K562 (cell line): ENCODE data around the gene ACRBP. TPM values are rescaled to one million over a fixed set of nuclear protein-coding genes. Genes with fewer than 3 reads are reported as not detected.

Source experiments
- ATAC-seq: fragments of 200-7000 bp; cut with Tn5 transposase; 3 replicates; pipeline ENCODE4 v1.9.1; 2020; ENCODE audit warnings: moderate library complexity
- BruUV-seq: library from RNA; stranded (reverse); fragments of 400-500 nt; replicated peaks from 2 replicates; lab custom pipeline; 2021; lab: Mats Ljungman, UMichigan
- CTCF ChIA-PET: fragments of 300-600 bp; formaldehyde crosslinking; extraction: SDS; loops from one replicate; lab custom pipeline; 2021; ENCODE audit warnings: low intra/inter-chr PET ratio; lab: Yijun Ruan, JAX
- POLR2A ChIA-PET: fragments of 300-600, 350-650 bp; sonication (Branson Sonifier 250); formaldehyde crosslinking; extraction: SDS; loops from one replicate; lab custom pipeline; 2021; ENCODE audit warnings: antibody characterized with exemption, inconsistent platforms; lab: Yijun Ruan, JAX
- DNase-seq, 4 experiments: peaks; one replicate each; pipeline versions ENCODE4 v3.0.0 to v3.0.0-alpha.2; 2011 to 2018; ENCODE audit warnings: low spot score in 3 of 4, mixed read lengths in 3 of 4; ENCODE audit errors: extremely low read depth in 1 of 4
- FAIRE-seq: peaks from 2 replicates; lab custom pipeline; 2011; peaks lifted over from hg19 to GRCh38; lab: Jason Lieb, UNC
- H2AFZ ChIP-seq: 2 replicates; pipeline ENCODE4 v1.6.0; 2011; ENCODE audit warnings: low read depth, low read length, control low read depth, inconsistent platforms
- H3K27ac ChIP-seq: fragments of 200-600 bp; 3 replicates; pipeline ENCODE4 v1.8.0; 2011; ENCODE audit warnings: low read depth, mild to moderate bottlenecking, control low read depth, inconsistent platforms, low read length, moderate library complexity, mixed read lengths; ENCODE audit errors: extremely low read depth
- H3K27me3 ChIP-seq, 2 experiments: fragments of 300-600 bp in 1 of 2; 2 replicates in 1 of 2; 3 replicates in 1 of 2; pipeline versions ENCODE4 v1.6.0 to v1.8.0; 2011; ENCODE audit warnings: inconsistent platforms in 2 of 2, low read length in 2 of 2, mild to moderate bottlenecking in 1 of 2, mixed read lengths in 1 of 2, moderate library complexity in 1 of 2; ENCODE audit not compliant: control insufficient read depth in 2 of 2, insufficient read depth in 2 of 2
- H3K36me3 ChIP-seq: fragments of 300-600 bp; 3 replicates; pipeline ENCODE4 v1.8.0; 2011; ENCODE audit warnings: mild to moderate bottlenecking, low read length, inconsistent platforms; ENCODE audit not compliant: control insufficient read depth, insufficient read depth
- H3K4me1 ChIP-seq, 2 experiments: fragments of 200-600 bp in 1 of 2; replicated peaks in 1 of 2; 2 replicates in 1 of 2; 3 replicates in 1 of 2; pipeline versions ENCODE4 v1.5.1 to v1.8.0; 2011; ENCODE audit warnings: inconsistent platforms in 2 of 2, low read length in 2 of 2, mild to moderate bottlenecking in 1 of 2, mixed read lengths in 1 of 2, moderate library complexity in 1 of 2; ENCODE audit not compliant: control insufficient read depth in 2 of 2, insufficient read depth in 2 of 2
- H3K4me2 ChIP-seq: 2 replicates; pipeline ENCODE4 v1.6.1; 2011; ENCODE audit warnings: low read length, control low read depth, inconsistent platforms, mixed read lengths; ENCODE audit not compliant: insufficient read depth
- H3K4me3 ChIP-seq: fragments of 200-600 bp; sonication (generic), shearing (Covaris generic); 2 replicates; pipeline ENCODE4 v1.5.1; 2016; ENCODE audit warnings: control low read depth, inconsistent platforms
- H3K79me2 ChIP-seq: fragments of 200-600 bp; 3 replicates; pipeline ENCODE4 v1.8.0; 2011; ENCODE audit warnings: low read length, inconsistent platforms; ENCODE audit not compliant: control insufficient read depth, insufficient read depth
- H3K9ac ChIP-seq, 2 experiments: 2 replicates each; pipeline versions ENCODE4 v1.6.0 to v1.6.1; 2011; ENCODE audit warnings: low read depth in 2 of 2, low read length in 2 of 2, control low read depth in 1 of 2, inconsistent platforms in 1 of 2, mild to moderate bottlenecking in 1 of 2, mixed read lengths in 1 of 2; ENCODE audit not compliant: insufficient read depth in 1 of 2
- H3K9me1 ChIP-seq: one replicate; pipeline ENCODE4 v1.6.0; 2011; ENCODE audit warnings: inconsistent platforms, mild to moderate bottlenecking, low read length, moderate library complexity; ENCODE audit not compliant: control insufficient read depth, insufficient read depth
- H3K9me3 ChIP-seq: replicated peaks from 2 replicates; pipeline ENCODE4 v1.5.1; 2011; ENCODE audit warnings: low read depth, low read length, inconsistent platforms; ENCODE audit not compliant: control insufficient read depth, insufficient read depth
- H4K20me1 ChIP-seq: replicated peaks from 2 replicates; pipeline ENCODE4 v1.6.1; 2011; ENCODE audit warnings: low read length, inconsistent platforms, mixed read lengths; ENCODE audit not compliant: control insufficient read depth, insufficient read depth
- ARID3B ChIP-seq: fragments of 250-450 bp; sonication (Bioruptor Pico); IDR thresholded peaks from 2 replicates; pipeline ENCODE4 v1.4.0; 2020; ENCODE audit warnings: borderline replicate concordance
- CHAMP1 ChIP-seq: fragments of 450-650 bp; IDR thresholded peaks from 2 replicates; pipeline ENCODE4 v1.6.1; 2016; ENCODE audit warnings: mild to moderate bottlenecking
- PCBP1 ChIP-seq: fragments of 200-400 bp; formaldehyde crosslinking; IDR thresholded peaks from 2 replicates; pipeline ENCODE4 v1.6.1; 2018; ENCODE audit warnings: mild to moderate bottlenecking, low read depth, low read length; ENCODE audit not compliant: poor library complexity, severe bottlenecking
- SRSF3 ChIP-seq: fragments of 200-400 bp; formaldehyde crosslinking; IDR thresholded peaks from 2 replicates; pipeline ENCODE4 v1.6.1; 2016; ENCODE audit warnings: mild to moderate bottlenecking, low read length, moderate library complexity; ENCODE audit not compliant: insufficient read depth
- TCF7 ChIP-seq: sonication (generic); IDR thresholded peaks from 2 replicates; pipeline ENCODE4 v1.6.1; 2016; ENCODE audit warnings: antibody characterized with exemption, borderline replicate concordance
- ZBTB33 ChIP-seq: sonication (generic); formaldehyde crosslinking; IDR thresholded peaks from 2 replicates; pipeline ENCODE4 v1.8.1; 2023; ENCODE audit warnings: mild to moderate bottlenecking, missing genetic modification reagents
- ZFX ChIP-seq: sonication (generic); formaldehyde crosslinking; IDR thresholded peaks from 2 replicates; pipeline ENCODE4 v1.8.0; 2022; ENCODE audit warnings: mild to moderate bottlenecking, missing genetic modification reagents, moderate library complexity
- ZNF146 ChIP-seq: IDR thresholded peaks from one replicate; pipeline ENCODE4 v1.6.1; 2018; ENCODE audit warnings: missing compliant biosample characterization; ENCODE audit not compliant: unreplicated experiment
- ZNF165 ChIP-seq: fragments of 250-450 bp; sonication (Bioruptor Pico); IDR thresholded peaks from 2 replicates; pipeline ENCODE4 v1.4.0; 2020; ENCODE audit warnings: borderline replicate concordance
- ZNF197 ChIP-seq: fragments of 200-800 bp; sonication (Bioruptor generic); IDR thresholded peaks from 2 replicates; pipeline ENCODE4 v1.6.1; 2016; ENCODE audit warnings: low read depth, missing genetic modification characterization, missing compliant biosample characterization
- ZNF695 ChIP-seq: fragments of 450-650 bp; formaldehyde crosslinking; IDR thresholded peaks from 2 replicates; pipeline ENCODE4 v1.4.0; 2020; ENCODE audit warnings: mild to moderate bottlenecking, moderate library complexity
- ZNF830 ChIP-seq: fragments of 250-450 bp; sonication (Bioruptor Pico); IDR thresholded peaks from 2 replicates; pipeline ENCODE4 v1.5.0; 2021; ENCODE audit warnings: mild to moderate bottlenecking
- WGBS: fragments of 100-300 bp; shearing (Covaris generic); methylation state at CpG from one replicate; pipeline ENCODE4 v1.1.6; 2016; ENCODE audit warnings: low coverage, mixed read lengths; ENCODE audit not compliant: insufficient coverage; ENCODE audit errors: missing lambda C conversion rate; 5-methylcytosine and 5-hydroxymethylcytosine counted together
- in situ Hi-C: fragments of 300-500 bp; cut with MboI; formaldehyde crosslinking; loops from 4 replicates; pipeline ENCODE4 v1.15.0; 2018; ENCODE audit warnings: inconsistent platforms, mixed read lengths
- intact Hi-C: fragments of 100-400 bp; cut with micrococcal nuclease; formaldehyde crosslinking; loops from 2 replicates; pipeline ENCODE4 v1.14.2; 2022
- polyA plus RNA-seq, 8 experiments: library from polyadenylated mRNA; depleted of rRNA in 4 of 8; stranded (reverse) in 5 of 8; unstranded in 3 of 8; fragments of >200 nt; fragmentation: Nextera tagmentation in 2 of 8; fragmentation: Illumina TruSeq in 1 of 8; extraction: Ambion mirVana in 2 of 8; extraction: Trizol in 1 of 8; gene quantifications; 2 replicates each; pipeline versions ENCODE4 v1.2.1 to v1.2.3, GENCODE V29; 2011 to 2014; ENCODE audit warnings: inconsistent platforms in 1 of 8, missing spikeins in 1 of 8
- total RNA-seq, 7 experiments: library from RNA; depleted of rRNA in 6 of 7; stranded (reverse); fragments of >200 nt in 6 of 7; fragmentation: Illumina TruSeq in 2 of 7; extraction: Trizol in 2 of 7; gene quantifications; 2 replicates each; pipeline versions ENCODE4 v1.2.1 to v1.2.3, GENCODE V29; 2011 to 2021; ENCODE audit warnings: low replicate concordance in 1 of 7

ACRBP gene
- total and polyA plus RNA-seq, 9 of the 15 experiments (the other 6 are each of a cell fraction or from before 2014, with no cell fraction given) = 3.1 to 31.8 (median 8.4) TPM

GRCh38 chr12:6647083-6647604 is at the start of gene ACRBP (continued):
- TF ChIP-seq ZBTB33 (CRISPR knock-in tag) = peak; percentile 68
- no peak for TF ChIP-seq ZNF695 (CRISPR knock-in tag)
- no peak for TF ChIP-seq ZNF830 (CRISPR knock-in tag)
- no peak for TF ChIP-seq ZNF165 (CRISPR knock-in tag)
- no peak for TF ChIP-seq ARID3B

GRCh38 chr12:6695313-6696045 is 48.2 kb upstream of the ACRBP start:
- Histone ChIP-seq H3K27ac (no peak overlapping the region), H3K9me3 (no peaks in the 10 kb centered on the region), H3K4me2 (no peak overlapping the region), H3K9ac (peak overlapping the region in 1 of 2 experiments; percentile 58; a peak in 2 of 4 replicates), H3K27me3 (peaks cover 9 to 17% of the 10 kb centered on the region in 2 experiments; a peak in 3 of 5 replicates), H3K9me1 (no peaks in the 10 kb centered on the region), H3K79me2 (no peaks in the 10 kb centered on the region; the same call in 2 of the 3 replicates), H3K4me1 (peaks cover 0 to 23% of the 10 kb centered on the region in 2 experiments; a peak in 2 of 5 replicates), H3K4me3 (no peak overlapping the region), H4K20me1 (no peaks in the 10 kb centered on the region), H2AFZ (no peak overlapping the region), H3K36me3 (no peaks in the 10 kb centered on the region)
- no TSS peak for BruUV-seq
- CTCF ChIA-PET = no interaction called here
- POLR2A ChIA-PET = no interaction called here
- WGBS = 27% methylated on average over 6 of the region's 11 CpGs
- no peak for FAIRE-seq
- in situ Hi-C loops = no loop called here
- ATAC-seq = no peak
- intact Hi-C loops = no loop called here
- no peak for DNase-seq
- TF ChIP-seq ZNF146 (CRISPR knock-in tag) (no peak), PCBP1 (no peak), ZFX (CRISPR knock-in tag) (no peak), TCF7 (no peak), ZNF197 (no peak), SRSF3 (no peak), CHAMP1 (no peak)
